Glomerular endothelial cell (primary cell): ENCODE results near the gene NDUFB1. TPM values are rescaled to one million over a fixed set of nuclear protein-coding genes. Genes with fewer than 3 reads are reported as not detected.
A peak's percentile ranks its signal among the peaks of the same experiment; 100 is the strongest.

ENCODE experiments used
- DNase-seq: peaks from one replicate; pipeline ENCODE4 v3.0.0-alpha.2; 2011; ENCODE audit warnings: low read depth, low spot score; ENCODE audit errors: extremely low read depth
- total RNA-seq: library from RNA; depleted of rRNA; stranded (reverse); fragments of >200 nt; gene quantifications from 2 replicates; pipeline ENCODE4 v1.2.3, GENCODE V29; 2015

Gene NDUFB1
- 312 and 378 TPM in 2 replicates for total RNA-seq

- no peak for DNase-seq
Observed at GRCh38 chr14:92121670-92122350, at the start of gene NDUFB1, which contains the start of gene CPSF2. NDUFB1 (minus strand) TSS chr14:92121706; CDS start chr14:92117637, 4,069 bp downstream. CPSF2 (plus strand) TSS chr14:92121969; CDS start chr14:92130985, 9,016 bp downstream.

- DNase-seq: no peak
Observed at GRCh38 chr14:92164958-92165357, 43.5 kb upstream of the NDUFB1 start.

- no peak for DNase-seq
Observed at GRCh38 chr14:92161521-92161920, 40.0 kb upstream of the NDUFB1 start.

- no peak for DNase-seq
Observed at GRCh38 chr14:92160619-92161018, 39.1 kb upstream of the NDUFB1 start.

GRCh38 chr14:92154283-92154942 lies 32.9 kb upstream of the NDUFB1 start:
- no peak for DNase-seq

- DNase-seq: no peak
Observed at GRCh38 chr14:92153581-92153980, 32.1 kb upstream of the NDUFB1 start.

GRCh38 chr14:92144708-92145107 lies 23.2 kb upstream of the NDUFB1 start:
- no peak for DNase-seq

GRCh38 chr14:92143962-92144361 lies 22.5 kb upstream of the NDUFB1 start:
- DNase-seq: no peak

GRCh38 chr14:92143309-92143708 lies 21.8 kb upstream of the NDUFB1 start:
- DNase-seq: no peak

- no peak for DNase-seq
Observed at GRCh38 chr14:92135269-92135668, 13.8 kb upstream of the NDUFB1 start.

- no peak for DNase-seq
Observed at GRCh38 chr14:92134456-92134855, 12.9 kb upstream of the NDUFB1 start.

GRCh38 chr14:92122761-92123160 lies 1.3 kb upstream of the NDUFB1 start:
- DNase-seq: no peak

GRCh38 chr14:92122351-92122677 lies 808 bp upstream of the NDUFB1 start:
- no peak for DNase-seq

GRCh38 chr14:92121207-92121669 lies 268 bp downstream of the NDUFB1 start:
- no peak for DNase-seq

GRCh38 chr14:92109490-92109889 lies 12.0 kb downstream of the NDUFB1 start:
- no peak for DNase-seq

GRCh38 chr14:92108345-92109254 lies 12.9 kb downstream of the NDUFB1 start:
- DNase-seq: no peak

- peak; percentile 93 for DNase-seq
Observed at GRCh38 chr14:92106143-92106926, 15.2 kb downstream of the NDUFB1 start, which contains the start of gene ATXN3. ATXN3 (minus strand) TSS chr14:92106582; CDS start chr14:92106552, 30 bp downstream.

- DNase-seq: no peak
Observed at GRCh38 chr14:92105893-92106142, 15.7 kb downstream of the NDUFB1 start.

GRCh38 chr14:92105073-92105892 lies 16.2 kb downstream of the NDUFB1 start:
- DNase-seq: no peak
